Measurements from ENCODE around the gene ITGB2. TPM values are rescaled to one million over a fixed set of nuclear protein-coding genes. Genes with fewer than 3 reads are reported as not detected.

ITGB2 gene
- total RNA-seq, 8 experiments from 2014 or later: 0.05 to 0.85 (median 0.56) TPM; not detected in 3

- 70% methylated on average over 2 of the region's 9 CpGs; no CpG with 5 or more reads in 9 of the 10 experiments for WGBS, 10 experiments
- no peaks in the 10 kb centered on the region for H3K4me1 ChIP-seq (replicated peaks in 1 of 2)
- no peak overlapping the region for H3K4me3 ChIP-seq
These were observed 29.6 kb downstream of the ITGB2 start for GRCh38 chr21:44890961-44891541.

GRCh38 chr21:44890338-44890931 lies 30.3 kb downstream of the ITGB2 start:
- 53 to 60% (median 57%) methylated on average over 1 to 12 of the region's 24 CpGs; no CpG with 5 or more reads in 6 of the 10 experiments for WGBS, 10 experiments
- no peaks in the 10 kb centered on the region for H3K4me1 ChIP-seq (replicated peaks in 1 of 2)
- in situ Hi-C loops (cut with MboI; ENCODE audit: low pct_unique_long_range_greater_than_20kb in 2 of 9, low sequenced_read_pairs in 9 of 9, unreplicated experiment in 9 of 9): no loop called here
- ATAC-seq (replicated peaks in 6 of 8): no peak
- H3K27ac ChIP-seq: no peak overlapping the region
- H3K4me3 ChIP-seq: no peak overlapping the region

More at GRCh38 chr21:44890961-44891541, 29.6 kb downstream of the ITGB2 start:
- H3K27ac ChIP-seq: no peak overlapping the region
- ATAC-seq (replicated peaks in 6 of 8): no peak
- in situ Hi-C loops (cut with MboI; ENCODE audit: low pct_unique_long_range_greater_than_20kb in 2 of 9, low sequenced_read_pairs in 9 of 9, unreplicated experiment in 9 of 9): no loop called here

- Histone ChIP-seq H3K4me1 (replicated peaks in 1 of 2) (no peaks in the 10 kb centered on the region), H3K4me3 (no peak overlapping the region), H3K27ac (no peak overlapping the region)
- no peak for ATAC-seq (replicated peaks in 6 of 8)
- in situ Hi-C loops (cut with MboI; ENCODE audit: low pct_unique_long_range_greater_than_20kb in 2 of 9, low sequenced_read_pairs in 9 of 9, unreplicated experiment in 9 of 9): no loop called here
- 78 to 100% (median 92%) methylated on average over 1 to 9 of the region's 29 CpGs; no CpG with 5 or more reads in 4 of the 10 experiments for WGBS, 10 experiments
These were observed 30.9 kb downstream of the ITGB2 start for GRCh38 chr21:44889625-44890337.

GRCh38 chr21:44888581-44889550 lies 31.8 kb downstream of the ITGB2 start:
- in situ Hi-C loops (cut with MboI; ENCODE audit: low pct_unique_long_range_greater_than_20kb in 2 of 9, low sequenced_read_pairs in 9 of 9, unreplicated experiment in 9 of 9): no loop called here
- Histone ChIP-seq H3K4me3 (no peak overlapping the region), H3K27ac (no peak overlapping the region), H3K4me1 (replicated peaks in 1 of 2) (no peaks in the 10 kb centered on the region)
- no peak for ATAC-seq (replicated peaks in 6 of 8)
- WGBS, 10 experiments: 86 to 95% methylated on average over 6 to 11 of the region's 64 CpGs; no CpG with 5 or more reads in 8 of the 10 experiments

GRCh38 chr21:44887807-44888580 lies 32.7 kb downstream of the ITGB2 start:
- in situ Hi-C loops (cut with MboI; ENCODE audit: low pct_unique_long_range_greater_than_20kb in 2 of 9, low sequenced_read_pairs in 9 of 9, unreplicated experiment in 9 of 9): no loop called here
- Histone ChIP-seq H3K4me1 (replicated peaks in 1 of 2) (no peaks in the 10 kb centered on the region), H3K27ac (no peak overlapping the region), H3K4me3 (no peak overlapping the region)
- 80 to 100% (median 80%) methylated on average over 1 to 3 of the region's 24 CpGs; no CpG with 5 or more reads in 7 of the 10 experiments for WGBS, 10 experiments
- ATAC-seq (replicated peaks in 6 of 8): no peak

GRCh38 chr21:44887126-44887806 lies 33.4 kb downstream of the ITGB2 start:
- 80 to 83% methylated on average over 1 to 5 of the region's 11 CpGs; no CpG with 5 or more reads in 8 of the 10 experiments for WGBS, 10 experiments
- H3K27ac ChIP-seq: no peak overlapping the region
- no peak for ATAC-seq (replicated peaks in 6 of 8)
- no peaks in the 10 kb centered on the region for H3K4me1 ChIP-seq (replicated peaks in 1 of 2)
- in situ Hi-C loops (cut with MboI; ENCODE audit: low pct_unique_long_range_greater_than_20kb in 2 of 9, low sequenced_read_pairs in 9 of 9, unreplicated experiment in 9 of 9): no loop called here
- no peak overlapping the region for H3K4me3 ChIP-seq

GRCh38 chr21:44886113-44887075 lies 34.3 kb downstream of the ITGB2 start:
- no peak overlapping the region for H3K4me3 ChIP-seq
- no peak overlapping the region for H3K27ac ChIP-seq
- no peak for ATAC-seq (replicated peaks in 6 of 8)
- in situ Hi-C loops (cut with MboI; ENCODE audit: low pct_unique_long_range_greater_than_20kb in 2 of 9, low sequenced_read_pairs in 9 of 9, unreplicated experiment in 9 of 9): no loop called here
- H3K4me1 ChIP-seq (replicated peaks in 1 of 2): no peaks in the 10 kb centered on the region
- 40 to 100% (median 90%) methylated on average over 1 to 9 of the region's 44 CpGs; no CpG with 5 or more reads in 2 of the 10 experiments for WGBS, 10 experiments

- H3K4me1 ChIP-seq (replicated peaks in 1 of 2): no peaks in the 10 kb centered on the region
- H3K4me3 ChIP-seq: no peak overlapping the region
- no peak for ATAC-seq (replicated peaks in 6 of 8)
- in situ Hi-C loops (cut with MboI; ENCODE audit: low pct_unique_long_range_greater_than_20kb in 2 of 9, low sequenced_read_pairs in 9 of 9, unreplicated experiment in 9 of 9): no loop called here
- H3K27ac ChIP-seq: no peak overlapping the region
- 20 to 100% (median 77%) methylated on average over 1 to 4 of the region's 11 CpGs; no CpG with 5 or more reads in 5 of the 10 experiments for WGBS, 10 experiments
These were observed 35.1 kb downstream of the ITGB2 start for GRCh38 chr21:44885615-44886014.

GRCh38 chr21:44884097-44884496 lies 36.6 kb downstream of the ITGB2 start:
- Histone ChIP-seq H3K27ac (no peak overlapping the region), H3K4me3 (no peak overlapping the region), H3K4me1 (replicated peaks in 1 of 2) (no peaks in the 10 kb centered on the region)
- 50 to 80% (median 71%) methylated on average over 1 to 4 of the region's 7 CpGs; no CpG with 5 or more reads in 3 of the 10 experiments for WGBS, 10 experiments
- ATAC-seq (replicated peaks in 6 of 8): no peak
- in situ Hi-C loops (cut with MboI; ENCODE audit: low pct_unique_long_range_greater_than_20kb in 2 of 9, low sequenced_read_pairs in 9 of 9, unreplicated experiment in 9 of 9): no loop called here

GRCh38 chr21:44883250-44883649 lies 37.4 kb downstream of the ITGB2 start:
- no peak for ATAC-seq (replicated peaks in 6 of 8)
- Histone ChIP-seq H3K4me3 (no peak overlapping the region), H3K27ac (no peak overlapping the region), H3K4me1 (replicated peaks in 1 of 2) (no peaks in the 10 kb centered on the region)
- 60 to 78% (median 71%) methylated on average over 1 to 7 of the region's 11 CpGs; no CpG with 5 or more reads in 6 of the 10 experiments for WGBS, 10 experiments
- in situ Hi-C loops (cut with MboI; ENCODE audit: low pct_unique_long_range_greater_than_20kb in 2 of 9, low sequenced_read_pairs in 9 of 9, unreplicated experiment in 9 of 9): no loop called here
